NCI-H1417 (cell line): ENCODE data around the gene GSK3B.

ENCODE experiments used
- DNase-seq, 3 experiments: peaks; one replicate each; lab custom pipeline; 2025; lab: John Stamatoyannopoulos, UW

GSK3B gene

DNA sequence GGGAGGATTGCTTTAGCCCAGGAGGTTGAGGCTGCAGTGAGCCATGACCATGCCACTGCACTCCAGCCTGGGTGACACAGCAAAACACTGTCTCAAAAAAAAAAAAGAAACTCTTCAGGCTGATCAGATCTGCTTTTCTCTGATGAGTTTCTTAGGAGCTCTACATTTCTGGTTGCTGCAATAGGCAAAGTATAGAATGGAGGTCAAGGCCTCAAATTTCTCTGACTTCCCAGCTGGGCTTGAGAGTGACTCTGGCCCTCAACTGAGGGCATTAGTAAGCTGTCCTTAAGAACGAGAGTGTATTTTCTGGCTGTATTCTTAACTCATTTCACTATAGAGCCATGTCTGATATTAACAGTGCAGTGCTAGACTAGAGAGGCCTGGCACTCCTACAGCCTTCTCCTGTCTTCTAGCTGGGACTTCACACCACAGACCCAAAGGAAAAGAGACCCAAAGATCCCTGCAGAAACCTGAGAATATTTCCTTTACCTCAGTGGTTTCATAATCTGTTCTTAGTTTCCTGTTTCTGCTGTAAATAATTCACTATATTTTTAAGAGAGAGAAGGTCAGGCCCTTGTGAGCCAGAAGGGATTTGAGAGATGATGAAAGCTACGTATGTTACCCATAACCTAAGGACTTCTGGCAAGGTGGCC lies 314.4 kb downstream of the GSK3B start:
- no peak for DNase-seq

DNA sequence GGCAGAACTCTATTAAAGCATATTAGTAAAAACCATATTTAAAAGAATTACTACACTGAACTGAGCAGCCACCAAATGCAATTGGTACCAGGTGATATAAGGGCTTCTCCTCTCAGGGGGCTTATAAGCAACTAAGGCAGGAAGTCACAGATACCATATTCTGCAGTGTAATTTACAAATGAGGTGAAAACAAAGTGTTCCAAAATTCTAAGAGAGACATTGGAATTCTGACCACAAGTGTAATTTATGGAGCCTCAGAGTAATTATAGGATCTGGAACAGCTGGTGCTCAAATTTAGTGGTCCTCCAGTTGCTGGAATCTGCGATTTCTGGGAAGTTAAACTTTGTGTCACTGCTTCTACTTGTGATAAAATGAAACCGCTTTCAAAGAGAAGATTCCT lies 315.4 kb downstream of the GSK3B start:
- DNase-seq: no peak

DNA sequence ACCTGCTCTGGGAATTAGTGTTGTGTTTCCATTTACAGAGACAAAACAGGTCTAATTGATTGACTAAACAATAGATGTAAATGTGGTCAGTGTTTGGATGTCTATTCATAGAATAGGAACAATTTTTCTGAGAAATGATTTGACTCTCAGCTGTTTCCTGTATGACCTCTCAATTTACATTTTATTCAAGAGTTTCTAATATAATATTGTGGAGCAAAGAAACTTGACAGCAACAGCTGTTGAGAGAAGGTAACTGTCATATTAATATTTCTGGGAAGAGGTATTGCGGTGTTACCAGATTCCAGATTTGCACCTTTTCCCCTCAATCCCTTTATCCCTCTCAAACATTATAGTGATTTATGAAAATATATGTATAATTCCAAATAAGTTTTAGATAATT lies 316.1 kb downstream of the GSK3B start:
- DNase-seq: no peak

DNA sequence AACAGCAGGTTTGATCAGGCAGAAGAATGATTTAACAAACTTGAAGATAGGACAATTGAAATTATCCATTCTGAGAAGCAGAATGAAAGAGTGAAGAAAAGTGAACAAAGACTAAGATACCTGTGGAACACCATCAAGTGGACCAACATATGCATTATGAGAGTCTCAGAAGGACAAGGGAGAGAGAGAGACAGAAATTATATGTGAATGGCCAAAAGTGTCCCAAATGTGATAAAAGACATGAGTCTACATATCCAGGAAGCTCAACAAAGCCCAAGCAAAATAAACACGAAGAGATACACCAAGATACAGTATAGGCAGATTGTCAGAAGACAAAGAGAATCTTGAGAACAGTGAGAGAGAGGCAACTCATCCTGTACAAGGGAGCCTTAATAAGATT lies 317.9 kb downstream of the GSK3B start:
- DNase-seq: no peak

DNA sequence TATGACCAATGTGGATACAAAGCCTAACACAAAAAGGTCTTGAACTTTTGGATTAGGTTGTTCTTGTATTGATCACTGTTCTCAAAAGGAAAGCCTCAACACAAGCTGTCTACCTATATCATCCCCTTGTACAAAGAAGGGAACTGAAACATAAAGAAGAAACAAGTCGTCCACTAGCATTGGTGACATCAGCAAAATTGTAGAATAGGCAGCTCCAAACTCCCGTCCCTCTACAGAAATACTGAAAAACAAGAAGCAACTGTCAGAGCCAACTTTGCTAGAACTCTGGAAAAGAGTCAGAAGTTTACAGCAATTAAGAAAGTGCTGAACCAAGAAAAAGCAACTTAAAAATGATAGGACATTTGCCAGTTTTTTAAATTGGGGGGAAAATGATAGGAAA lies 319.8 kb downstream of the GSK3B start:
- DNase-seq: no peak
